ENCODE data around the gene PAPPA2.

DNA sequence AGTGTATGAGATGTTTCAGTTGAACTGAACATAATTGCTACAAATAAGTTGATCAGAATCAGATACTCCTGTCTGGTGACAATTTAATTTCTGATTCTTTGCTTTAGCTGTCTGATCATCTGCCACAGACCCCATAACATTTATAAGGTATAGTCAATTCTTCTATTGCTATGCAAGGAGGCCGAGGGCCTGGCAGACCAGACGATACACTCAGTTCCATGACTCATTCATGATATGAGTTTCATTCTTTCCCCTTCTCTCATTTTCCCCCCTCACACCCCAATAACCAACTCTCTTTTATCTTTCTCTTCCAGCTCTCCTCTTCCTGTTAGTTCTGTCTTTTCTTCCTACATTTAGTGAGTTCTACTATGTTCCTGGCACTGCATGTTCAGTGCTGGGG lies 236.8 kb downstream of the PAPPA2 start:
- TF ChIP-seq, protein P1, sequence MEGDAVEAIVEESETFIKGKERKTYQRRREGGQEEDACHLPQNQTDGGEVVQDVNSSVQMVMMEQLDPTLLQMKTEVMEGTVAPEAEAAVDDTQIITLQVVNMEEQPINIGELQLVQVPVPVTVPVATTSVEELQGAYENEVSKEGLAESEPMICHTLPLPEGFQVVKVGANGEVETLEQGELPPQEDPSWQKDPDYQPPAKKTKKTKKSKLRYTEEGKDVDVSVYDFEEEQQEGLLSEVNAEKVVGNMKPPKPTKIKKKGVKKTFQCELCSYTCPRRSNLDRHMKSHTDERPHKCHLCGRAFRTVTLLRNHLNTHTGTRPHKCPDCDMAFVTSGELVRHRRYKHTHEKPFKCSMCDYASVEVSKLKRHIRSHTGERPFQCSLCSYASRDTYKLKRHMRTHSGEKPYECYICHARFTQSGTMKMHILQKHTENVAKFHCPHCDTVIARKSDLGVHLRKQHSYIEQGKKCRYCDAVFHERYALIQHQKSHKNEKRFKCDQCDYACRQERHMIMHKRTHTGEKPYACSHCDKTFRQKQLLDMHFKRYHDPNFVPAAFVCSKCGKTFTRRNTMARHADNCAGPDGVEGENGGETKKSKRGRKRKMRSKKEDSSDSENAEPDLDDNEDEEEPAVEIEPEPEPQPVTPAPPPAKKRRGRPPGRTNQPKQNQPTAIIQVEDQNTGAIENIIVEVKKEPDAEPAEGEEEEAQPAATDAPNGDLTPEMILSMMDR (IDR thresholded peaks at IDR 0.05): no peak
- TF ChIP-seq POLR2A (IDR thresholded peaks at IDR 0.05; ENCODE audit: low read depth) (no peak), EP300 (IDR thresholded peaks at IDR 0.05) (no peak)

All from esophagus muscularis mucosa (tissue), 4 donors.